Naive thymus-derived CD8-positive, alpha-beta T cell (primary cell): ENCODE data around the gene NFIL3. TPM values are rescaled to one million over a fixed set of nuclear protein-coding genes. Genes with fewer than 3 reads are reported as not detected.
A peak's percentile ranks its signal among the peaks of the same experiment; 100 is the strongest.

Experiments used
- ATAC-seq, 2 donors: fragments of 150-1000 bp; cut with Tn5 transposase in 1 of 2; sonication (Bioruptor Pico), chemical (Tn5 transposase) in 1 of 2; 1 replicate in 1 of 2; 2 replicates in 1 of 2; pipeline ENCODE4 v1.10.0; 2021; ENCODE audit warnings: mild to moderate bottlenecking in 2 of 2, moderate library complexity in 2 of 2
- POLR2A ChIA-PET: fragments of 350-600 bp; sonication (Branson Sonifier 250); formaldehyde crosslinking; loops from one replicate; lab custom pipeline; 2021; ENCODE audit warnings: antibody characterized with exemption; lab: Charles Lee
- DNase-seq, 10 donors: peaks; one replicate each; pipeline versions ENCODE4 v3.0.0 to v3.0.0-alpha.2; 2020 to 2022
- H3K27ac Mint-ChIP-seq, 10 donors: one replicate each; pipeline ENCODE4 v1.8.0; 2020 to 2022; ENCODE audit warnings: mild to moderate bottlenecking in 10 of 10, mixed read lengths in 10 of 10, moderate library complexity in 4 of 10, inconsistent platforms in 1 of 10
- H3K27me3 Mint-ChIP-seq, 5 donors: one replicate each; pipeline ENCODE4 v1.8.0; 2021 to 2022; ENCODE audit warnings: mixed read lengths in 5 of 5
- H3K36me3 Mint-ChIP-seq, 3 donors: one replicate each; pipeline ENCODE4 v1.8.0; 2020 to 2022; ENCODE audit warnings: mixed read lengths in 3 of 3, mild to moderate bottlenecking in 2 of 3, inconsistent platforms in 1 of 3
- H3K4me1 Mint-ChIP-seq, 4 donors: one replicate each; pipeline ENCODE4 v1.8.0; 2021 to 2022; ENCODE audit warnings: mixed read lengths in 4 of 4
- H3K4me3 Mint-ChIP-seq, 10 donors: one replicate each; pipeline ENCODE4 v1.8.0; 2020 to 2022; ENCODE audit warnings: mild to moderate bottlenecking in 10 of 10, mixed read lengths in 10 of 10, moderate library complexity in 6 of 10, inconsistent platforms in 1 of 10
- H3K9me3 Mint-ChIP-seq, 9 donors: one replicate each; pipeline ENCODE4 v1.8.0; 2020 to 2022; ENCODE audit warnings: mixed read lengths in 9 of 9, mild to moderate bottlenecking in 3 of 9, inconsistent platforms in 1 of 9, moderate library complexity in 1 of 9
- polyA plus RNA-seq, 3 donors: library from polyadenylated mRNA; unstranded; fragments of 300-500 nt; fragmentation: Illumina TruSeq; gene quantifications; one replicate each; pipeline ENCODE4 v1.2.3, GENCODE V29; 2021
- total RNA-seq, 8 experiments: library from RNA in 2 of 8; stranded (reverse) in 2 of 8; gene quantifications; one replicate each; pipeline ENCODE4 v1.2.3 and lab custom pipeline; 2021 to 2026

The NFIL3 gene
- total and polyA plus RNA-seq, 5 experiments from 2014 or later: 1.3 to 4.9 (median 3.7) TPM; not detected in 1

DNA sequence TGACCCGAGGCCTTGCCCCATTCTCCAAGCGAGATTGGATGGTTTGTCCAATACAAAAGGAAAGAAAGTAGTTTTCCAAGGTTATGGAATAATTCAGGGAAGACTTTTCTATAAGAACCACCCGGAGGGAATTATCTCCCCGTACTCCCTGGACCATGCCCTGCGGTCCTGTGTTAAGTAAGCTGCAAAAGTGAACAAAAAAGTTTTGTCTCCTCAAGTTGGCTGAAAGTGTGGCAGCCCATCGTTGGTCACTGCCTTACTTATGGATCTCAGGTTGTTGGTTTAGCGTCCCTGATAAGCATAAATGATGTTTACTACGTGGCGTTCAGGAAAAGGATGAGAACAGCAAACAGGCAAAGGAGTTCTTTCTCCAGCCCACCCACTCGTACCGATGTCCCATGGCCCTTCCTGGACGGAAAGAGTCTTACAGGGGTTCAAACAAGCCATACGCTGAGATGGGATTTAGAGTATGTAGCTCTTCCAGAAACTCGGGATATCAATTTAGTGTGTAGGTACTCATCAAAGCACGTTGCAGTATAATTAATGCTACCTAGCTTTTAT is 61.5 kb downstream of the NFIL3 start:
- no peaks in the 10 kb centered on the region for H3K9me3 Mint-ChIP-seq
- DNase-seq (no peak), ATAC-seq (peak in 1 of 2 donors; percentile 16)
- H3K36me3 Mint-ChIP-seq: peaks cover 0 to 10% (median 1%) of the 10 kb centered on the region in 3 donors
- peak overlapping the region; percentile 80 to 97 (median 93) for H3K27ac Mint-ChIP-seq
- POLR2A ChIA-PET: interaction anchor here (0.6 to 1.4 kb wide), 5 partner anchors 54 to 1979 kb away, joined by 3 to 10 read pairs (median 5); partner anchors contain the start of gene NFIL3
- peak overlapping the region; percentile 83 to 99 (median 94) for H3K4me3 Mint-ChIP-seq
- H3K27me3 Mint-ChIP-seq: no peaks in the 10 kb centered on the region
- peaks cover 25 to 47% (median 44%) of the 10 kb centered on the region in 4 donors for H3K4me1 Mint-ChIP-seq

DNA sequence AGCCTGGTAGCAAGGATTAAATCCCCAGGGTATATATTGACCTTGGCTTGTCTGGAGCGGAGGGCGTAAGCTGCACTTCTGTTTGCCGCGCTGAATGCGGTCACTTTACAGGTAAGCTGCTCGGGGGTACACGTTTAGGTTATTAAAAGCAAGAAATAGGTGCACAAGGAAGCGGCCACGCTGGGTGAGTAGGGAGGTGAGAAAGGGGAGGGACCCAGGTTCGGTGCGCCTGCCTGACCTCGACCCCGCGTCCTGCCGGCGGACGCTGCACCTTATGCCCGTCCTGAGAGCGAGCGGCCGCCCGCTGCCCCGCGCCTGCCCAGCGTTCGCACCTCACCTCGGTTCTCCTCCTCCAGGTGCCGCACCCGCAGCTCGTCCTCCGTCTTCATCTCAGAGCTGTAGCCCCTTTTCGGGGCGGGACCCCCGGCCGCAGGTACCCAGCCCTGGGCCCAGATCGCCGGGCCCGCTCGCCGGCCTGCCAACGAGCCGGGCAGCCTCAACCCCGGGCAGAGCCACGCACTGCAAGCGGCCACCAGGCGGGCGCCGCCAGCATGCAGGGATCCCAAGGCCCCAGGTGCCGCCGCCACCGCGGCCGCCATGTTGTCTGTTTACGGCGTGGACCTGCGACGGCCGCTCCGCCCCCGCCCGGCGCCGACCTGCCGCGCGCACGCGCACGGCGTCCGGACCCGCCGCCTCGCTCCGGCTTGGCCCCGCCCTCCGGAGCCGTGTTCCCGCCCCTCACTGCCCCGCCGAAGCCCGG is 62.2 kb downstream of the NFIL3 start, which contains the start of gene AUH:
Gene AUH (minus strand): TSS at position 628 of the 760 bp plus-strand sequence. CDS start 29 bp downstream, at position 599.
- DNase-seq: peak; percentile 78 to 89 (median 86)
- Mint-ChIP-seq H3K4me1 (peaks cover 28 to 53% (median 48%) of the 10 kb centered on the region in 4 donors), H3K9me3 (no peaks in the 10 kb centered on the region), H3K27ac (peak within 1 kb of the TSS; percentile 80 to 98 (median 96)), H3K36me3 (peaks cover 0 to 15% (median 3%) of the 10 kb centered on the region in 3 donors), H3K27me3 (no peaks in the 10 kb centered on the region), H3K4me3 (peak within 1 kb of the TSS; percentile 92 to 99 (median 96))
- peak; percentile 96 to 97 for ATAC-seq
- POLR2A ChIA-PET: interaction anchor here (0.6 to 1.4 kb wide), 6 partner anchors 47 to 766 kb away, joined by 3 to 9 read pairs (median 4); partner anchors contain the start of gene NFIL3

- Mint-ChIP-seq H3K4me3 (peak overlapping the region; percentile 92 to 99 (median 96)), H3K27me3 (no peaks in the 10 kb centered on the region), H3K4me1 (peaks cover 32 to 57% (median 54%) of the 10 kb centered on the region in 4 donors), H3K27ac (peak overlapping the region; percentile 71 to 98 (median 96)), H3K36me3 (peaks cover 3 to 22% (median 5%) of the 10 kb centered on the region in 3 donors), H3K9me3 (no peaks in the 10 kb centered on the region)
- ATAC-seq (no peak), DNase-seq (peak in 1 of 10 donors; percentile 1)
- POLR2A ChIA-PET: interaction anchor here (0.6 to 1.4 kb wide), 6 partner anchors 46 to 290 kb away, joined by 3 to 9 read pairs (median 3); partner anchors contain the start of gene NFIL3
Observed at GRCh38 chr9:91360551-91361290, 62.9 kb downstream of the NFIL3 start.

- no peak for ATAC-seq
- Mint-ChIP-seq H3K27ac (peak overlapping the region in 5 of 10 donors; percentile 28 to 97 (median 94)), H3K9me3 (no peaks in the 10 kb centered on the region), H3K4me1 (peaks cover 32 to 59% (median 54%) of the 10 kb centered on the region in 4 donors), H3K36me3 (peaks cover 4 to 30% (median 5%) of the 10 kb centered on the region in 3 donors), H3K27me3 (no peaks in the 10 kb centered on the region), H3K4me3 (peak overlapping the region; percentile 92 to 99 (median 96))
- DNase-seq: no peak
- POLR2A ChIA-PET: interaction anchor here (0.7 kb wide), 1 partner anchor 187 kb away, joined by 3 read pairs; no protein-coding TSS in a partner anchor
Observed at GRCh38 chr9:91359734-91360470, 63.7 kb downstream of the NFIL3 start.

GRCh38 chr9:91359083-91359482 is 64.5 kb downstream of the NFIL3 start:
- peaks cover 5 to 38% (median 8%) of the 10 kb centered on the region in 3 donors for H3K36me3 Mint-ChIP-seq
- H3K4me1 Mint-ChIP-seq: peaks cover 32 to 62% (median 56%) of the 10 kb centered on the region in 4 donors
- POLR2A ChIA-PET: interaction anchor here (0.6 kb wide), 1 partner anchor 25 kb away, joined by 3 read pairs; no protein-coding TSS in a partner anchor
- no peaks in the 10 kb centered on the region for H3K9me3 Mint-ChIP-seq
- DNase-seq (no peak), ATAC-seq (no peak)
- H3K4me3 Mint-ChIP-seq: peak overlapping the region in 4 of 10 donors; percentile 0 to 95 (median 12)
- peak overlapping the region in 2 of 10 donors; percentile 2 to 23 for H3K27ac Mint-ChIP-seq
- H3K27me3 Mint-ChIP-seq: no peaks in the 10 kb centered on the region

Other genes starting within 250 kb of the NFIL3 start
- gene AUH, start 61.9 kb downstream of the NFIL3 start, total RNA-seq: 10 to 100 TPM; 30.1 to 30.5 TPM
- gene AUH, start 61.9 kb downstream of the NFIL3 start, polyA plus RNA-seq: 10 to 100 TPM; 10.0 to 11.7 (median 11.5) TPM